ENCODE measurements around the gene PRPF38B.

DNA sequence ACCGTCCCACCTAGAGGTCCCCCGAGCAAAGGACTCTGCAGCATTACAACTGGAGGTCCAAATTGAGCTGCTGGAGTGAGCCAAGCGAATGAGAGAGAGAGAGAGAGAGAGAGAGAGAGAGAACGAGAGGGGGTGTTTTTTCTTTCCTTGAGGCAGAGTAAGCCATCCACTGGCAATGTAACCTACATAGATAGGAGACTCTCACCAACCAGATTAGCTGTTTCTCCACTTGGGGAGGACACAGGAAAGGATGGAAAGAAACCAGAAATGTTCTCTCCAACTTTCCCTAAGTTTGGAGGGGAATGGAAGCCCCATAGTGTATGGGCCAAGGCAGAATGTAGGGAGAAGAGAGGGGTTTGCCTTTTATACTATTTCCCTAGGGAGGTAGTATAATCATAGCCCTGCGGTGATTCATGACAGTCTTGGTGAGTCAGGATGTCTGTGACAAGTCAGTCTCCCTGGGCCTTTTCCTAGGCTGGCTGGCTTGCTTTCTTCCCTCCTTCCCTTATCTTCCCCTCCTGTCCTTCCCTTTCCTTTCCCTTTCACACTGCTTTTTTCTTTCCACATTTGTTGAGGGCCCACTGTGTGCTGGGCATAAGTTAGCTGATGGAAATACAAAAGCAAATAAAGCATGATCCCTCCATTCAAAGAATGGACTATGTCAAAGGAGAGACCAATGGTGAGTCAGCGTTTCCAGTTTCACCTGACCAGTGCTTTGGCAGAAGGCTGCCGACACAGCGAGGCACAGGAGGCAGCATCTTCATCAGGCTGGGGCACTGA is 27.7 kb downstream of the PRPF38B start:
- TF ChIP-seq RAD21 (IDR thresholded peaks at IDR 0.05; ENCODE audit: low read length) (no peak), GABPA (IDR thresholded peaks at IDR 0.05; ENCODE audit: low read depth) (no peak), POLR2AphosphoS5 (IDR thresholded peaks at IDR 0.05; ENCODE audit: low read depth, low read length) (no peak; the same call in 1 of the 2 replicates), SIN3A (IDR thresholded peaks at IDR 0.05; ENCODE audit: borderline replicate concordance, low read depth, low read length) (no peak), RFX5 (IDR thresholded peaks at IDR 0.05; ENCODE audit: low read length) (no peak), ELF1 (IDR thresholded peaks at IDR 0.05) (no peak), NFIC (IDR thresholded peaks at IDR 0.05; ENCODE audit: borderline replicate concordance) (no peak; the same call in 1 of the 2 replicates), TEAD4 (IDR thresholded peaks at IDR 0.05; ENCODE audit: borderline replicate concordance, insufficient read depth) (no peak), SMC3 (IDR thresholded peaks at IDR 0.05; ENCODE audit: low read depth, low read length) (no peak), EZH2phosphoT487 (IDR thresholded peaks at IDR 0.05; ENCODE audit: borderline replicate concordance, low read depth) (no peak), IRF3 (IDR thresholded peaks at IDR 0.05; ENCODE audit: low read depth, low read length) (no peak)
- TF ChIP-seq, protein P1, sequence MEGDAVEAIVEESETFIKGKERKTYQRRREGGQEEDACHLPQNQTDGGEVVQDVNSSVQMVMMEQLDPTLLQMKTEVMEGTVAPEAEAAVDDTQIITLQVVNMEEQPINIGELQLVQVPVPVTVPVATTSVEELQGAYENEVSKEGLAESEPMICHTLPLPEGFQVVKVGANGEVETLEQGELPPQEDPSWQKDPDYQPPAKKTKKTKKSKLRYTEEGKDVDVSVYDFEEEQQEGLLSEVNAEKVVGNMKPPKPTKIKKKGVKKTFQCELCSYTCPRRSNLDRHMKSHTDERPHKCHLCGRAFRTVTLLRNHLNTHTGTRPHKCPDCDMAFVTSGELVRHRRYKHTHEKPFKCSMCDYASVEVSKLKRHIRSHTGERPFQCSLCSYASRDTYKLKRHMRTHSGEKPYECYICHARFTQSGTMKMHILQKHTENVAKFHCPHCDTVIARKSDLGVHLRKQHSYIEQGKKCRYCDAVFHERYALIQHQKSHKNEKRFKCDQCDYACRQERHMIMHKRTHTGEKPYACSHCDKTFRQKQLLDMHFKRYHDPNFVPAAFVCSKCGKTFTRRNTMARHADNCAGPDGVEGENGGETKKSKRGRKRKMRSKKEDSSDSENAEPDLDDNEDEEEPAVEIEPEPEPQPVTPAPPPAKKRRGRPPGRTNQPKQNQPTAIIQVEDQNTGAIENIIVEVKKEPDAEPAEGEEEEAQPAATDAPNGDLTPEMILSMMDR (IDR thresholded peaks at IDR 0.05): no peak
